B cell (primary cell): Measurements from ENCODE around the gene ZNF91. TPM values are rescaled to one million over a fixed set of nuclear protein-coding genes. Genes with fewer than 3 reads are reported as not detected.

Experiments used
- ATAC-seq: fragments of 200-7000 bp; cut with Tn5 transposase; one replicate; pipeline ENCODE4 v1.10.0; 2021; ENCODE audit warnings: low read depth, mild to moderate bottlenecking, moderate number of reproducible peaks, moderate library complexity
- CTCF ChIA-PET: fragments of 350-600 bp; sonication (Branson Sonifier 250); formaldehyde crosslinking; loops from one replicate; lab custom pipeline; 2021; ENCODE audit warnings: antibody characterized with exemption, inconsistent platforms; lab: Charles Lee
- POLR2A ChIA-PET: fragments of 350-600 bp; sonication (Branson Sonifier 250); formaldehyde crosslinking; loops from one replicate; lab custom pipeline; 2021; ENCODE audit warnings: antibody characterized with exemption; lab: Charles Lee
- DNase-seq: peaks from one replicate; pipeline ENCODE4 v3.0.0; 2013
- H2AFZ ChIP-seq: 2 replicates; pipeline ENCODE4 v1.6.1; 2012; ENCODE audit warnings: mild to moderate bottlenecking, low read depth, low read length; ENCODE audit not compliant: insufficient read depth, poor library complexity, severe bottlenecking
- H3K27ac ChIP-seq, 2 donors: 1 replicate in 1 of 2; 2 replicates in 1 of 2; pipeline ENCODE4 v1.5.1; 2012 to 2013; ENCODE audit warnings: low read length in 2 of 2, mild to moderate bottlenecking in 2 of 2, moderate library complexity in 1 of 2
- H3K27me3 ChIP-seq, 4 experiments: fragments of 200-600 bp in 1 of 4; sonication (generic) in 1 of 4; replicated peaks in 1 of 4; 1 replicate in 2 of 4; 2 replicates in 2 of 4; pipeline versions ENCODE4 v1.6.1 to v1.7.0; 2013 to 2016; ENCODE audit warnings: low read length in 3 of 4, mild to moderate bottlenecking in 2 of 4, mixed read lengths in 1 of 4, moderate library complexity in 1 of 4; ENCODE audit not compliant: insufficient read depth in 4 of 4, control insufficient read depth in 3 of 4; ENCODE audit errors: control extremely low read depth in 1 of 4
- H3K36me3 ChIP-seq, 2 experiments: replicated peaks in 1 of 2; 1 replicate in 1 of 2; 2 replicates in 1 of 2; pipeline versions ENCODE4 v1.6.1 to v1.7.1; 2013; ENCODE audit warnings: low read length in 1 of 2; ENCODE audit not compliant: insufficient read depth in 2 of 2, control insufficient read depth in 1 of 2; ENCODE audit errors: control extremely low read depth in 1 of 2, extremely low read depth in 1 of 2
- H3K4me1 ChIP-seq, 2 donors: fragments of 200-600 bp in 1 of 2; sonication (generic) in 1 of 2; 1 replicate in 1 of 2; 2 replicates in 1 of 2; pipeline versions ENCODE4 v1.5.1 to v1.6.1; 2013 to 2017; ENCODE audit warnings: low read length in 2 of 2; ENCODE audit not compliant: control insufficient read depth in 2 of 2, insufficient read depth in 2 of 2
- H3K4me2 ChIP-seq: replicated peaks from 2 replicates; pipeline ENCODE3; 2012; ENCODE audit warnings: mild to moderate bottlenecking, low read depth, low read length; ENCODE audit not compliant: poor library complexity, severe bottlenecking
- H3K4me3 ChIP-seq, 5 experiments: fragments of 200-600 bp in 1 of 5; sonication (generic) in 1 of 5; 1 replicate in 3 of 5; 2 replicates in 2 of 5; pipeline versions ENCODE4 v1.5.1 to v1.7.0; 2011 to 2016; ENCODE audit warnings: low read length in 4 of 5, mild to moderate bottlenecking in 4 of 5, low read depth in 2 of 5, control low read depth in 1 of 5, moderate library complexity in 1 of 5; ENCODE audit not compliant: insufficient read depth in 1 of 5; ENCODE audit errors: control extremely low read depth in 1 of 5, extremely low read depth in 1 of 5
- H3K79me2 ChIP-seq: fragments of 200-600 bp; sonication (generic); one replicate; pipeline ENCODE4 v1.6.0; 2016; ENCODE audit warnings: low read length; ENCODE audit not compliant: control insufficient read depth, insufficient read depth
- H3K9ac ChIP-seq: fragments of 200-600 bp; sonication (generic); 2 replicates; pipeline ENCODE4 v1.6.1; 2017; ENCODE audit warnings: mild to moderate bottlenecking, low read length, moderate library complexity
- H3K9me3 ChIP-seq, 3 donors: one replicate each; pipeline versions ENCODE4 v1.6.1 to v1.7.1; 2013; ENCODE audit warnings: low read length in 2 of 3; ENCODE audit not compliant: control insufficient read depth in 2 of 3, insufficient read depth in 1 of 3; ENCODE audit errors: control extremely low read depth in 1 of 3
- H4K20me1 ChIP-seq: 2 replicates; pipeline ENCODE4 v1.6.0; 2012; ENCODE audit warnings: mild to moderate bottlenecking, low read length; ENCODE audit not compliant: insufficient read depth, control insufficient read depth, poor library complexity, severe bottlenecking
- H3K27ac Mint-ChIP-seq: one replicate; pipeline ENCODE4 v1.8.0; 2021; ENCODE audit warnings: mixed read lengths
- H3K27me3 Mint-ChIP-seq: one replicate; pipeline ENCODE4 v1.8.0; 2021; ENCODE audit warnings: mixed read lengths
- H3K4me1 Mint-ChIP-seq: one replicate; pipeline ENCODE4 v1.8.0; 2021; ENCODE audit warnings: mixed read lengths
- H3K4me3 Mint-ChIP-seq: one replicate; pipeline ENCODE4 v1.8.0; 2021; ENCODE audit warnings: mixed read lengths
- H3K9me3 Mint-ChIP-seq: one replicate; pipeline ENCODE4 v1.8.0; 2022; ENCODE audit warnings: mixed read lengths; ENCODE audit not compliant: insufficient read depth
- EZH2 ChIP-seq: IDR thresholded peaks from 2 replicates; pipeline ENCODE4 v1.6.1; 2012; ENCODE audit warnings: borderline replicate concordance, low read depth, mild to moderate bottlenecking, moderate library complexity, low read length; ENCODE audit not compliant: insufficient read depth, poor library complexity, severe bottlenecking
- WGBS: methylation state at CpG from one replicate; pipeline ENCODE4 v1.1.5; 2013; ENCODE audit warnings: missing lambda C conversion rate; ENCODE audit not compliant: insufficient coverage; 5-methylcytosine and 5-hydroxymethylcytosine counted together
- intact Hi-C: fragments of 100-400 bp; cut with micrococcal nuclease; formaldehyde crosslinking; loops from one replicate; pipeline ENCODE4 v1.10.0; 2022
- polyA plus RNA-seq: library from polyadenylated mRNA; depleted of rRNA; stranded (reverse); fragments of >200 nt; gene quantifications from 2 replicates; pipeline ENCODE4 v1.2.3, GENCODE V29; 2012
- total RNA-seq, 2 donors: library from RNA; stranded (reverse); fragments of 120-200 nt in 1 of 2; gene quantifications; 1 replicate in 1 of 2; 2 replicates in 1 of 2; pipeline versions ENCODE4 v1.2.3 to v1.2.4, GENCODE V29; 2013 to 2022
- TF ChIP-seq, protein P1 (sequence below): fragments of 200-600 bp; IDR thresholded peaks from one replicate; pipeline ENCODE4 v1.8.0; 2022; ENCODE audit warnings: antibody characterized with exemption, mild to moderate bottlenecking

ZNF91 gene
- total and polyA plus RNA-seq, 2 donors (not counting 1 experiment from before 2014, with no cell fraction given): 17.9 to 79.6 TPM

DNA sequence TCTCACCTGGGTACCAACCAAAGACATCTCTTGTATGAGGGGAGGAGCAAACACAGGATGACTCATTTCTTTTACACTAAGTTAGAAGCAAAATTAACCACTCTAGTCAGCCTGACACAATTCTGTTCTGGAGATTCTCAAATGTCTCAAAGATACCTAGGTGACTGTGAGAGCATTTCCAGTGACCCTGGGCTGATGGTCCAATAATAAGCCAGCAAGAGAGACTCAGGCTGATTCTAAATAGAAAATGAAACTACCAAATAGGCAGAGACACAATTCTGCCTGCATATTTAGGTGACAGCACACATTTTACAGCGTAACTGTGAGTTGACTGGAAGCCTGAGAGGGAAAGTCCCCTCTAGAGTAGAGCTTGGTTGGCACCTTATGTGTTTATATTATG is 16.3 kb downstream of the ZNF91 start:
- TF ChIP-seq EZH2: no peak
- TF ChIP-seq, protein P1, sequence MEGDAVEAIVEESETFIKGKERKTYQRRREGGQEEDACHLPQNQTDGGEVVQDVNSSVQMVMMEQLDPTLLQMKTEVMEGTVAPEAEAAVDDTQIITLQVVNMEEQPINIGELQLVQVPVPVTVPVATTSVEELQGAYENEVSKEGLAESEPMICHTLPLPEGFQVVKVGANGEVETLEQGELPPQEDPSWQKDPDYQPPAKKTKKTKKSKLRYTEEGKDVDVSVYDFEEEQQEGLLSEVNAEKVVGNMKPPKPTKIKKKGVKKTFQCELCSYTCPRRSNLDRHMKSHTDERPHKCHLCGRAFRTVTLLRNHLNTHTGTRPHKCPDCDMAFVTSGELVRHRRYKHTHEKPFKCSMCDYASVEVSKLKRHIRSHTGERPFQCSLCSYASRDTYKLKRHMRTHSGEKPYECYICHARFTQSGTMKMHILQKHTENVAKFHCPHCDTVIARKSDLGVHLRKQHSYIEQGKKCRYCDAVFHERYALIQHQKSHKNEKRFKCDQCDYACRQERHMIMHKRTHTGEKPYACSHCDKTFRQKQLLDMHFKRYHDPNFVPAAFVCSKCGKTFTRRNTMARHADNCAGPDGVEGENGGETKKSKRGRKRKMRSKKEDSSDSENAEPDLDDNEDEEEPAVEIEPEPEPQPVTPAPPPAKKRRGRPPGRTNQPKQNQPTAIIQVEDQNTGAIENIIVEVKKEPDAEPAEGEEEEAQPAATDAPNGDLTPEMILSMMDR: no peak
- peaks cover 8% of the 10 kb centered on the region for H3K4me1 Mint-ChIP-seq
- Histone ChIP-seq H3K79me2 (peaks cover 81% of the 10 kb centered on the region), H3K27ac (no peak overlapping the region), H3K4me2 (no peak overlapping the region), H3K36me3 (peaks cover 9 to 34% of the 10 kb centered on the region in 2 experiments), H3K27me3 (no peaks in the 10 kb centered on the region), H4K20me1 (peaks cover 5% of the 10 kb centered on the region), H3K4me3 (no peak overlapping the region), H2AFZ (no peak overlapping the region), H3K9ac (no peak overlapping the region), H3K9me3 (peaks cover 14 to 54% (median 35%) of the 10 kb centered on the region in 3 donors), H3K4me1 (peaks cover 0 to 3% of the 10 kb centered on the region in 2 donors)
- H3K27me3 Mint-ChIP-seq: no peaks in the 10 kb centered on the region
- intact Hi-C loops: no loop called here
- ChIA-PET CTCF (no interaction called here), POLR2A (no interaction called here)
- H3K4me3 Mint-ChIP-seq: no peak overlapping the region
- no peak overlapping the region for H3K27ac Mint-ChIP-seq
- peaks cover 9% of the 10 kb centered on the region for H3K9me3 Mint-ChIP-seq
- DNase-seq (no peak), ATAC-seq (no peak)
- no CpG with 5 or more reads among the region's 1 CpG for WGBS

GRCh38 chr19:23377276-23377675 is 18.0 kb downstream of the ZNF91 start:
- peaks cover 6% of the 10 kb centered on the region for H3K4me1 Mint-ChIP-seq
- no peak overlapping the region for H3K4me2 ChIP-seq
- peaks cover 0 to 3% of the 10 kb centered on the region in 2 donors for H3K4me1 ChIP-seq
- H3K4me3 Mint-ChIP-seq: no peak overlapping the region
- POLR2A ChIA-PET: no interaction called here
- no peak overlapping the region for H2AFZ ChIP-seq
- DNase-seq: no peak
- no peak for ATAC-seq
- no peaks in the 10 kb centered on the region for H3K27me3 ChIP-seq
- H3K27ac ChIP-seq: no peak overlapping the region
- peaks cover 11% of the 10 kb centered on the region for H3K9me3 Mint-ChIP-seq
- no peaks in the 10 kb centered on the region for H3K27me3 Mint-ChIP-seq
- H4K20me1 ChIP-seq: peaks cover 5% of the 10 kb centered on the region
- CTCF ChIA-PET: no interaction called here
- intact Hi-C loops: no loop called here
- H3K79me2 ChIP-seq: peaks cover 68% of the 10 kb centered on the region
- H3K36me3 ChIP-seq: peaks cover 15 to 37% of the 10 kb centered on the region in 2 experiments
- peaks cover 17 to 45% (median 31%) of the 10 kb centered on the region in 3 donors for H3K9me3 ChIP-seq
- no peak overlapping the region for H3K27ac Mint-ChIP-seq
- TF ChIP-seq EZH2: no peak
- TF ChIP-seq, protein P1: no peak
- H3K9ac ChIP-seq: no peak overlapping the region
- H3K4me3 ChIP-seq: no peak overlapping the region
